Activated CD4-positive, alpha-beta T cell treated with anti-CD3 and anti-CD28 coated beads for 4 hours (primary cell): Measurements from ENCODE around the gene MAP3K12.
"Not testable (repeated sequence)": the region's sequence is repeated elsewhere in the genome, so short reads cannot be mapped to it uniquely, and the experiment has no call there.

Source experiments
- DNase-seq, 2 donors: peaks; one replicate each; pipeline ENCODE4 v3.0.0-alpha.2; 2020

The MAP3K12 gene

DNA sequence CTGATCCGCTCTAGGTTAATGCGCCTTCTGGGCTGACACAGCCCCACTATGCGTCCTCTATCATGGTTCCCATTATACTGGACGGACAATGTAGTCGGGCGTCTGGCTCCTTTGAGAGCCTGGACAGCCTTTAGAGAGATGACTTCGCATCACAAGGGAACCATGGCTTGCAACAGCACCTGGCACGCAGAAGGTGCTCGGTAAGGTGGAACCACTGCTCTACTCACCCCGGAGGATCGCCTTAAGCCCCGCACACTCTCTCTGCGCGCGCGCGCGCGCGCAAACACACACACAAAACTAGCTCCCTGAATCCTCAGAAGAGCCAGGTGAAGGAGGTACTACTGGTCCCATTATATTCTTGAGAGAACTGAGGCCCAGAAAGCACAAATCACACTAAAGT is 7.1 kb downstream of the MAP3K12 start:
- no peak for DNase-seq

DNA sequence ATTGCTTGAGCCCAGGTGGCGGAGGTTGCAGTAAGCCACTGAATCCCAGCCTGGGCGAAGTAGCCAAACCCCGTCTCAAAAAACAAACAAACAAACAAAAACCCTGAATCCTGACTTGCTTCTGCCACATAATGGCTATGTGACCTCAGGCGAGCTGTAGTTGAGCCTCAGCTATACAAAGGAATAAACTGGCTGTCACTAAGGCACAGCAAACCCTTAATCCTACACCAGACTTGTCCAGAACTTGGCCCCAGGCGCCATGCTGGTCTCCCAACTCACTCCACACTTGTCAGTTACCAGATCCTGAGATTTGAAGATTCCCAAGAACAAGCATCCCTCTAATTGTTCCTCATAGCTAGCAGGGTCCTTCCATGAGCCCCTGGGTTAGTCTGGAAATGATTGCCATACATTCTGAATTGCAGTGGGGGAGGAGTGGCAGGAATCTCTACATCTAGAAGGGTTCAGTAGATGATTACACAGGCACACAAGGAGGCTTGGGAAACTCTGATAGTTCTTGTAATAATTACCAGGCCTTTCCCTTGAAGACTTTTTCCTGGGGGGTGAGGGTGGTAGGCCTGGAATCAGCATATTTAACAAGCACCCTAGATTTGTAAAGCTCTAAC is 9.9 kb downstream of the MAP3K12 start:
- DNase-seq, result no peak

DNA sequence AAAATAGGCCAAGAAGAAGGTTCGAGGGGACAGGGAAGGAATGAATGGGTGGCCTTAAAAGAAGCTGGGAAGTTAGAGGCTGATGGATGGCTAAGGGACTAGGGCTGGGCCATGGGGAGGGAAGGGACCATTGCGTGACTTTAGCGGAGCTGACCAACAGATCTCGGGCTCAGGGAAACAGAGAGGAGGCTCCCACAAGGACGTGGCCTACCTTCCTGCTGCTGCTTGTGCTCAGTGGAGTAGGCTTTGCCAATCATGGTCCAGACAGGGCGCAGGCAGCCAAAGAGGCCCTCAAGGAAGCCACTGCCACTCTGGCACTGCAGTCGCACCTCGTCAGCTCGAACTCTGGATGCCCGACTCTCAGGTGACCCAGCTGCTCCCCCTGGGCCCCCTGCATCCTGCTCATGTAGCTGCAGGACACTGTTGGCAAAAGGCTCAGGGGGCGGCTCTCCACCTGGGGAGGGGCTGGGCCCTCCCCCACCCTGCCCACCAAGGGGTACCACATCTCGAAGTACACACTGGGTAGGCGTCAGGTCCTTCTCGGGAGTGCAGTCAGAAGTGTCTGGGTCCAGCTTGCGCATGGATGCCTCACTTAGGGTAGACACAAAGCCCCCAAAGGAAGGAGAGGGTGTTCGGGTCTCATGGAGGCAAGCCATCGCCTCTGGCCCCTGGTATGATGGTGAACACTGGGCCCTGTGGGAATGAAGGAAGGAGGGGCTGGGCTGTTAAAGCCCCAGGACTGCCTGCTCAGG is 12.3 kb downstream of the MAP3K12 start:
- no peak for DNase-seq

DNA sequence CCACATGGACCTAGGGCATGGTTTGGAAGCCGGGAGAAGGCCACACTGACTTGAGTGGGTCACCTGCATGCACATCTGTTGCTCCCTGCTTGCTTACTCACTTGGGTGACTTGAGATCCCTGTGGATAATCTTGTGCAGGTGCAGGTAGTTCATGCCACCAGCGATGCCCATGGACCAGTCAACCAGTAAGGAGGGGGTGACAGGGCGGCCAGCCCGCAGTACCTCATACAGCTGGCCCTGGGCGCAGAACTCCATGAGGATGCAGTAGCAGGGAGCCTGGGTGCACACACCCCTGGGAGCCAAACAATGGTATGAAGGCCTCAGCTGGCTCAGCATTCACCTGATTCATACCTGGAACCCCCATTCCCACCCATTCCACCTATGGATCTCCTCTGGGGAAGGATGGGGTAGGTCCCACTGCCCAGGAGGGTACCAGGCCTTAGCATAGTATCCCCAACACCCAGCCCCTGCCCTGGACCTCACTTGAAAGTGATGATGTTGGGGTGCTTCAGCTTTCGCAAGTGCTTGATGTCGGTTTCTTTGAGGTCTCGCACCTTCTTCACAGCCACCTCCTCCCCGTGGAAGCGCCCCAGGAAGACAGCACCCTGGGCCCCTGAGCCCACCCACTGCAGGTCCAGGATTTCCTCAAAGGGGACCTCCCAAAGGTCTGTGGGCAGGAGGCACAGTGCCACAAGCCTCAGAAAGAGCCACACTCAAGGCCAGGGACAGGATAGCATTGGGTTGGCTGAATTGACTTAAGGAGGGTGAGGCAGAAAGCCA is 13.1 kb downstream of the MAP3K12 start:
- no peak for DNase-seq

DNA sequence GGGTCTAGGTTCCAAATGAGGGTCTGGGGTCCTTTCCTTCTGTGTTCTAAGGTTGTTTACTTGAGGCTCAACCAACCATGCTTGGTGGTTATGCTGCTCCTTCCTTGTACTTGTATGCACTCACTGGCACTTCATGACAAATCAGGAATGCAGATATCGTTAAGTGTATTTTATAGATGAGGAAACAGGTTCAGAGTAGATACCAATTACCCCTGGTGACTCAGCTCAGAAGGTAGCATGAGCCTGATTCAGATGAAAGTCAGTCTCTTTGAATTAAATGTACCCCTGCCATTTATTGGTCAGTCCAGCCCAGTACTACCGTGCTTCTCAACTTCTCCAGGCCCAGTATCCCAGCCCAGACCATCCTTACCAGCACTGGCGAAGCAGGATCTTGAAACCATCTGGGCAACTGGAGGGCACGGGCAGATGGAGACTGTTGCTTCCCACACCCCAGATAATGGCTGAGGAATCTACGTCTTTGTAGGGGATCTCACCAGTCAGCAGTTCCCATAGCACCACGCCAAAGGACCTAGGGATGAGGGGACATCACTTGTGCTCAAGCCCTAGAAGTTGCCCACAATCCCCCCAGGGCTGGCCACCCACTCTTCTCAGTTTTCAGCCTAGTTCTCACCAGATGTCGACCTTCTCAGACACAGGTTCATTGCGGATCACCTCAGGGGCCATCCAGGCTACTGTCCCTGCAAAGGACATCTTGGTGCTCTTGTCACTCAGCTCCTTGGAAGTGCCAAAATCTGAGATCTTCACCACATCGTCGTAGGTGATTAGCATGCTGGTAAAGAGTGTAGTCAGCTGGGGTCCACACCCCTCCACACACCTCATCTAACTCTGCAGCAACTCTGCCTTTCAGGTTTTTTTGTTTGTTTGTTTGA is 14.3 kb downstream of the MAP3K12 start:
- no peak for DNase-seq

DNA sequence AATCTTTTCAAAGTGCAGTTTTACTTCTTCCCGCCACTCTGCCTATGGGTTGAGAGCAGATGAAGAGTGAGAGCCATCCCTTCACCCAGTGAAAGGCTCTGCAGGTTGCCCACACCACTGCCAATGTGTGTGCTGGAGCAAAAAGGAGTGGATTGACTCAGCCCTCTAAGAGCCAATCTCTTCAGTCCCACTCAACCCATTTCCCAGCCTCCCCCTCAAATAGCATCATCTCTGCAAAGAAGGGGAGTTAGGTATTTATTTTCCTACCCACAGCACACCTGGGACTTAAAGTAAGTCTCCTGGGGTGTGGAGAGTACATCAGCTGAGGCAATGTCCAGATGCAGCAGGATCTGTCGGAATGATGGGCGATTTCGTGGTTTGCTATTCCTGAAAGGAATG is 15.3 kb downstream of the MAP3K12 start:
- no peak for DNase-seq

DNA sequence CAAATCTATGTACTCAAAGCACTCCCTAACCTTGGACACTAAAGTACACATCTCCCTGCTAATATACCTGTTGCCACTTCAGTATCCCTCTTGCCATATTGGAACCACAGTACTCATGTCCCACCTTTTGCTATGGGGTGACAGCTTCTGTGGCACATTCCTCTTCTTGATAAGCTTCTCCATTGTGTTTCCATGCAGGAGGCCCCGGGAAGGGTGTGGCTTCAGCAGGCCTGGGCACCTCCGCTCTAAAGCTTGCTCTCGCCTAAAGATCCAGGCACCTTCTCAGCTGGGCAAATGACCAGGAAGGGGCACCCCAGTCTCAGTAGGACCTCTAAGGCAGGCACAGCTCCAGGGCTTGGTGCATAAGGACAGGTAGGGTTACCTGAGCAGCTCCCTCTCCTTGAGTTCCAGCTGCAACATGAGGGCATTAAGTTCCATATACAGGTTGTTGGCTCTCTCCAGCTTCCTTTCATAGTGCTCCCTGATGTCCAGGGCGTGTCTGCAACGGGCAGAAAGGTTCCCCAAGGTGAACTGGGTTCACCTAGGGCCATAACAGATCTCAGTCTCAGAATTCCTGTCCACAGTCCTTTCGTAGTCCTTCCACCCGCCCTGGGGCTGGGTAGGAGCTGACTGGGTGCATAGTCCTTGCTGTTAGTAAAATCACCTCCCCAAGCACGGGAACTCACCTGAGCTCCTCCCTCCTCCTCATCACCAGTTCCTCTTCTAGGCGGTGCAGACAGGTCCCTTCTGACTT is 15.9 kb downstream of the MAP3K12 start:
- no peak for DNase-seq

DNA sequence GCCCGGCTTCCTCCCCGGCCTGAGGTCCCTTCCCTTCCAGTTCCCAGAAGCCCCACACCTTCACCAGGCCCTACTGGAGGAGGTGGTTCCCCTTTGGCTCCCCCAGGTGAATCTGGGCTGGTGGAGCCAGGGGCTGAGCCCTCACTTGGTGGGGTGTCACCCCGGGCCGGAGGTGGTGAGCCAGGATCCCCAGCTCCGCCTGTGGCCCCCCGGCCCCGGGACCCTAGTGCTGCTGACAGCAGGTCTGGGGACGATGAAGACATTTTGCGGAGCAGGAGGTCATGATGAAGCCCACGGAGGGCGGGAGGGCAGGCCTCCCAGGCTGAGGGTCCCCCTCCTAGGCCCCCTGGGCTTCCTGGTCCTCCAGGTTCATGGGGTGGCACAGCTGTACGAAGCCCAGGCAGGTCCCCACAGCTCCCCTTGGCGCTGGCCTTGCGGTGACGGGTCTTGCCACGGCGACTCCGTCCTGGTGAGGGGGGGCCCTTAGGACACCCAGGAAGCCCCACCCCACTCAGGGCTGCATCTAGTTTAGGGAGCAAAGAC is 16.6 kb downstream of the MAP3K12 start:
- no peak for DNase-seq

DNA sequence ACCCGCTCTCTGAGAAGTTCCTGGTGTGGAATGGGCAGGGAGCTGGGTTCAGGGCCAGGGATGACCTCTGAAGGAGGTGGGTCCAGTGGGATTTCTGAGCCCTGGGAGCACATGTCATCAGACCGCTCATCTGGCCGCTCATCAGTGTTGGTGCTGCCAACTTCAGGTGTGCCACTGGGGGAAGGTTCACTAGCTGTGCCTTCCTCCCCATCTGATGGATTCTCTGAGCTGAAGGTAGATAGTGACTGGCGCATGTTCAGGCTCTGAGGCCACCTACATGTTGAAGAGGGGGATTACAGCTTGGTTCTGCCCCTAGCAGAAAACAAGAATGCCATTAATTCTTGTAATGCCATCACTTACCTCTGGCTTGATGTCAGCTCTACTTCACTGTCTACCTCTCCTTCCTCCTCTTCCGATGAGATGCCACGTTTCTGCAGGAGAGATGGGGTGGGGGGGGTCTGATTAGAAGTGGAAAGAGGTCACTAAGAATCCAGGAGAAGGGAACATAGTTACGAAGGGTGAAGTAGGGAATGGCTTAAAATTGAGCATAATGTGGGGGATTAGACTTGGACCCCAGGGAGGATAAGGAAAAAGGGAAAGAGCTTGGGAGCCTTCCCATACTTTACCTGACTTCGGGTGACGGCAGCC is 17.2 kb downstream of the MAP3K12 start:
- no peak for DNase-seq

DNA sequence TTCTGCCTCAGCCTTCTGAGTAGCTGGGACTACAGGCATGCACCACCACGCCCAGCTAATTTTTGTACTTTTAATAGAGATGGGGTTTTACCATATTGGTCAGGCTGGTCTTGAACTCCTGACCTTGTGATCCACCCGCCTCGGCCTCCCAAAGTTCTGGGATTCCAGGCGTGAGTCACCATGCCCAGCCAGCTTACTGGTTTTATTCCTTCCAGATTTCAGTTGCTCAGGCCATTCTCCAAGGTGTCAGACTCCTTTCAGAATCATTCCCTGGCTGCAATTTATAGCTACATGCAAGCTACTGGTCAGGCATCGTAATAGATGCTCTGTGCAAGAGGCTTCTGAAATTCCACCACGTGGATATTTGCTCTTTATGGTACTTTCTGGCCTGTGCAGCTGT is 17.8 kb downstream of the MAP3K12 start:
- DNase-seq, result not testable (repeated sequence)

DNA sequence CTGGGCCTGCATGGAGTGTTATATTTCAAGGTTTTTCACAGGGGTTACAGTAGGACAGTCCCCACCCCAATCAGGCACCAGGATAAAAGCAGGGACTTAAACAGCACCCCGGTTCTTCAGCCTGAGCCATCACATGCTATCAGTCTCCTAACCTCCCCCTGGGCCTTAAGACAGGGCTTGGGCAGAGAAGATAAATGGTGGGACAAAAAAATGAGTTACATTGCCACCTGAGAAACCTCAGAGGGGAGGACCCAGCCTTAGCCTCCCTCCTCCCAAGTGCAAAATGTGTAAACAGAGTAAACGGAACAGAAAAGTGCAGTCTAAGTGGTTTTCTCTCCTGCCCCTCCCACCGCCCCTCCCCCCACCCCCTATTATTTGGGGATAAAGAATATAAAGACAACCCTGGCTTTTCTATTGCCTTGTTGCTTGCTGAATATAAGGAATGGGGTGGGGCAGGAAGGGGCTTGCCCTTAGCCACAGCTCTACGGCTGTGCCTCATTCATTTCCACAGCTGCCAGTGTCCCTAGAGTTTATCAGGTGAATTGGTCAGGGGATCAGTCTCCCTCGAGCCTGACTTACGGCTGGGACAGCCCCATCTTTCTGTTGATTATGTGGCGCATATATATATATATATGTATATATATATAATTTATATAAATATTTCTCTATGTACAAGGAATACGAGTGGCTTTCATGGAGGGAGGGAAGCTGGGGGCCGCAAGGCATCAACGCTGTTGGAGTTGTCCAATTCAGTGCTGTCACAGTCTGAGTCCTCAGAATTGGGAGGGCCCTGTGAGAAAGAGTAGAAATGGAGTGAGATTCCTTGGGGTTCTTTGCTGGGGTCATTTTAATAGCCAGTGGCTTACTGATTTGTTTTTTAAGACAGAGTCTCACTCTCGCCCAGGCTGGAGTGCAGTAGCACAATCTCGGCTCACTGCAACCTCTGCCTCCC is 18.5 kb downstream of the MAP3K12 start:
- DNase-seq, result no peak

DNA sequence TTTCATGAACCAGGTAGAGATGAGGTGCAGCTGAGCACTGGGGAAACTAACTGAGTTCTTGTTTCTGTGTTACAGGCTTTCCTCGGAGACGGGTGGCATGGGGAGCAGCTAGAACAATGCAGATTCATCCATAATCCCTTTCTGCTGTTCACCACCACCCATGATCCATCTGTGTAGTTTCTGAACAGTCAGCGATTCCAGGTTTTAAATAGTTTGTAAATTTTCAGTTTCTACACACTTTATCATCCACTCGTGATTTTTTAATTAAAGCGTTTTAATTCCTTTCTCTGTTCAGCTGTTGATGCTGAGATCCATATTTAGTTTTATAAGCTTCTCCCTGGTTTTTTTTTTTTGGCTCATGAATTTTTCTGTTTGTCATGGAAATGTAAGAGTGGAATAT is 19.9 kb downstream of the MAP3K12 start:
- no peak for DNase-seq

DNA sequence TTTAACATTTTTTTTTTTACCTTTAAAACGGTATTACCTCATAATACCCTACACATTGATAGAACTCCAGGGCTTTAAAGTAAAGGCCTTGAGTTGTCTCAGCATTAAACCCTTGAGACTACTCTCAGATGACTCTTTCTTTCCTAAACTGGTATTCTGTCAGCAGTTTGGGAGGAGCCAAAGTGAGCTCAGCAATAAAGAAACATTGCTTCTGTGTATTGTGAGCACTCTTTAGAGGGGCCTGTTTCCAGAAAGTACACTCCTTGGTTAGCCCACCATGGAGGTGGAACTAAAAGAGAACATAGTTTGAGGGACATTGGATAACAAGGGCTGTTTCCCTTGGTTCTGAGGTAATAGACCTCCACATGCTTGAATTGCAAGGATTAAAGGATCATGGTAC is 20.4 kb downstream of the MAP3K12 start:
- DNase-seq, result no peak

DNA sequence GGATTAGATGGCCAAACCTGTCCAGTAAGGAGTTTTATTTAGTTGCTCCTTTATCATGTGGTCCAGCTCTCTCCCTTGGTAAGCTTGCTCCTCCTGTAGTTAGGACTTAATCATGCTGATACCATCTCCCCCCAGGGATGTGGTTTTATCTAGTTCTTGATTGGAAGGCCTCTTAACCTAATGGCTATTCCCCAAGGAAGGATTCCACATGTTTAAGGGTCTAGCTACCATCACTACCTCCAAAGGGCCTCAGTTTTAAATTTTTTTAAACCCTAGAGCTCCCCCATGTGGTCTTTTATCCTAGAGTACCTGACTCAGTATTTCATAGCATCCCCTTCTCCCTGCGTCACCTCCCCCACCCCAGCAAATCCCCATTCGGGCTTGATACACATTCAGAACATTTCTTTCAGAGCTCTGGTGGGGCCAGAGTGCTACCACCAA is 22.5 kb downstream of the MAP3K12 start:
- no peak for DNase-seq

DNA sequence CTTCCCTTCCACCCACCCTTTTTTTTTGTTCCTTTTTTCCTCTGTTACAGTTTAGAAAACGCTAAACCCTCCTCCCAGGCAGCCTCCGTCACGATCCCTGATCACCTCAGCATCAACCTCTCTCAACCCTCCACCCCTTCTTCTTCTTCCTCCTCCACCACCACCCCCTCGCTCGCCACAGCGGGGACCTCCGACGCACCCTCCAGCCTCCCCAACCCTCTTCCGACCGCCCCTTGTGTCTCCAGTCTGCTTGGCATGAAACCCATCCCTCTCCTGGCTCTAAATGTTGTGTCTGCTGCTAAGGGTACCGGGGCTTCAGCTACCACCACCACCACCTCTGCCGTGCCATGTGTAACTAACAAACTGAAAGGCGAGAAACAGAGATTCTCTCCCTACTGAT is 24.4 kb downstream of the MAP3K12 start:
- DNase-seq, result no peak

DNA sequence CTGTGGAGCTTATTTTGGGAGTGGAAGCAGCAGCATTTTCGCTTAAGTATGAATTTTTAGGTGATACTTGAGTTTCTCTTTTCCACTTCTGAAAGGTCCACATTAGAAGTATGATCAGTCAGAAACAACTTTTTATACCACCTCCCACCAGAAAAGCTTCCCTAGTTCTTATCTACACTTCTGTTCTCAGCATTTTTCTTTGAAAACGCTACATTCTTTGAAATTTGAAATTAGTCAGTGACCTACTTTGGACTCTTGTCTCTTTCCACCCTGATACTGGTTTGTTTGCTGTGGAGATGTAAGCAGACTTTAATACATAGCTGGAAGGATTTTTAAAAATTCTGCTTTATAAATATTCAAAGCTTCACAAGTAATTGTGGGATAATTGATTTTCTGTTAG is 25.2 kb downstream of the MAP3K12 start:
- no peak for DNase-seq

DNA sequence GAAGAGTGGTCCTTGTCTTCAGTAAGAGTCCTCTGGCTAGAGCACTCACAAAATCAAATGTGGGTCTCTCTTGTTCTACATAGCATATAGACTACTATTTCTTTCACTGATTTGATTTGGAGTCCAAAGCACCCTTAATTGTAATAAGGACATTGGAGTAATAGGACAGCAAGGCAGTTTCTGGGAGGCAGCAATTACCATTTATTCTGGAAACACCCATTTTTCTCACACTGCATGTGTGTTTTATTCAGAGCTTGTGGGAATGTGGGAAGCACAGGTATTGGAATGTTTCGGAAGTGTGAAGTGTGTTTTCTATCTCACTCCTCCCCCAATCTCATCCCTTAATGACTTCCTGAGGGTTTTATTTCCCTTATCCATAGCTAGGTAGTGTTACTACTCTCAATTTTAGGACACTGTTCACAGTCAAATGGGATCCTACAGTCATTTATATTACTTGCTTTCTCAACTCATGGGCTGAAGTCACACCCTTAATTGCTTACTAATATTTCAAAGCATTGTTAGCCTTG is 27.1 kb downstream of the MAP3K12 start:
- DNase-seq, result no peak

DNA sequence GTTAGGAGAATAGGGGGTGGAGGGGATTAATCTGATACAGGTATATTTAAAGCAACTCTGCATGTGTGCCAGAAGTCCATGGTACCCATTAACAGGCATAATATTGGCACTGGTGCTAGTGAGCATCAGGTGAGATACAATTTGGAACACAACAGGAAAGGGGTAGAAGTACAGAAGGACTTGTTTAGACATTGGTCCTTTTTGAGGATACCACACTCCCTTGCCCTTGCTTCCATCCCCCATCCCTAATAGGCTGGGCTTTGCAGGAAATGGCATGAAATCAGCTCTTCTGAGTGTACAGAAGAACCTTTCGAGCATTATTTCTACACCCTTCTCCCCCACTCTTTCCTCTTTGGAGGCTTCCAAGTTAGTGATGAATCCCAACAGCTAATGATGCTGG is 31.0 kb downstream of the MAP3K12 start:
- no peak for DNase-seq

DNA sequence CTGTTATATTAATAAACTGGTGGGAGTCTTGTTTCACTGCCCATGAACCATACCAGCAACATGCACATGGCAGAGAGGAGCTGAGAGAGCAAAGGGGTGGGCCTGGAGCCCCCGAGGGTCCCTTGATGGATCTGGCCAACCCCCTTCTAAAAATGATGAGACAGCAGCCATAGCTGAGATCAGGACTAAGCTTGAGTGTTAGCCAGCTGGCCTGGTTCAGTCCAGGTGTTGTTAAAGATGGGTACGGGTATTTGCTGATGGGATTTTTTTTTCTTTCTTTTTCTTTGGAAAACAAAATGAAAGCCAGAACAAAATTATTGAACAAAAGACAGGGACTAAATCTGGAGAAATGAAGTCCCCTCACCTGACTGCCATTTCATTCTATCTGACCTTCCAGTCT is 31.4 kb downstream of the MAP3K12 start:
- DNase-seq, result no peak

DNA sequence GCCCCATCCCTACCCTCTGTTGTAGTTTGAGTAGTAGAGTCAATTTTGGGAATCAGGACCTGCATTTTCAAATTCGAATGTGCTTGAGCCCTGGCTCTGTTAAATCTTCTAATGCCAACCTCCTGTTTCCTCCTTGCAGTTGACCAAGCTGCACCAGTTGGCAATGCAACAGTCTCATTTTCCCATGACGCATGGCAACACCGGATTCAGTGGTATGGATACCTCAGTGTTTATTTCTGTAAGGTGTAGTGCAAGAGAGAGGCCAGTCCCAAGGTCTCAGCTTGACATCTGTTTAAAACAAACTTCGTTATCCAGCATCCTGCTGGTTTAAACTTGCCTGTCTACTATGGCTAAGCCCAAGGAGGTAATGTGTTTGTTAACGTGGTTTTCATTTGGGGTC is 32.2 kb downstream of the MAP3K12 start:
- no peak for DNase-seq
